G401 (cell line): Measurements from ENCODE around the gene ULK4. TPM values are rescaled to one million over a fixed set of nuclear protein-coding genes. Genes with fewer than 3 reads are reported as not detected.
"Not testable (repeated sequence)": the region's sequence is repeated elsewhere in the genome, so short reads cannot be mapped to it uniquely, and the experiment has no call there.

Experiments
- DNase-seq: peaks from one replicate; pipeline ENCODE4 v3.0.0-alpha.2; 2015; ENCODE audit warnings: low spot score
- in situ Hi-C: cut with HindIII; loops from 2 replicates; pipeline ENCODE4 v1.10.0; 2016; ENCODE audit warnings: low sequenced_read_pairs, mixed read lengths
- total RNA-seq: library from RNA; depleted of rRNA; stranded (reverse); fragments of >200 nt; shearing (Covaris generic); gene quantifications from 2 replicates; pipeline ENCODE4 v1.2.3, GENCODE V29; 2014

Gene ULK4
- total RNA-seq, 1 experiment from 2014 or later: 25.4 TPM

GRCh38 chr3:41668379-41668778, 293.5 kb downstream of the ULK4 start:
- no peak for DNase-seq
- in situ Hi-C loops: no loop called here

GRCh38 chr3:41662288-41662687, 299.6 kb downstream of the ULK4 start:
- in situ Hi-C loops: no loop called here
- no peak for DNase-seq

GRCh38 chr3:41661796-41662195, 300.1 kb downstream of the ULK4 start:
- in situ Hi-C loops: no loop called here
- DNase-seq: no peak

- in situ Hi-C loops: no loop called here
- DNase-seq: no peak
These were observed 301.4 kb downstream of the ULK4 start for GRCh38 chr3:41660510-41660909.

- DNase-seq: peak; percentile 5
- in situ Hi-C loops: no loop called here
These were observed 308.2 kb downstream of the ULK4 start for GRCh38 chr3:41653571-41654239.

- no peak for DNase-seq
- in situ Hi-C loops: no loop called here
These were observed 309.0 kb downstream of the ULK4 start for GRCh38 chr3:41652931-41653330.

GRCh38 chr3:41652506-41652905, 309.4 kb downstream of the ULK4 start:
- in situ Hi-C loops: no loop called here
- no peak for DNase-seq

- no peak for DNase-seq
- in situ Hi-C loops: no loop called here
These were observed 310.2 kb downstream of the ULK4 start for GRCh38 chr3:41651718-41652117.

- no peak for DNase-seq
- in situ Hi-C loops: no loop called here
These were observed 311.5 kb downstream of the ULK4 start for GRCh38 chr3:41650406-41650805.

- no peak for DNase-seq
- in situ Hi-C loops: no loop called here
These were observed 312.7 kb downstream of the ULK4 start for GRCh38 chr3:41649129-41649739.

- in situ Hi-C loops, DNase-seq: not testable (repeated sequence)
These were observed 314.2 kb downstream of the ULK4 start for GRCh38 chr3:41647730-41648129.

- in situ Hi-C loops: no loop called here
These were observed 321.8 kb downstream of the ULK4 start for GRCh38 chr3:41640076-41640475.

GRCh38 chr3:41638381-41638780, 323.5 kb downstream of the ULK4 start:
- in situ Hi-C loops: no loop called here
- no peak for DNase-seq

More at GRCh38 chr3:41640076-41640475, 321.8 kb downstream of the ULK4 start:
- no peak for DNase-seq

GRCh38 chr3:41632700-41633099, 329.2 kb downstream of the ULK4 start:
- no peak for DNase-seq
- in situ Hi-C loops: no loop called here

- DNase-seq: no peak
These were observed 331.2 kb downstream of the ULK4 start for GRCh38 chr3:41630708-41631107.

GRCh38 chr3:41629986-41630385, 331.9 kb downstream of the ULK4 start:
- DNase-seq: no peak
- in situ Hi-C loops: no loop called here

More at GRCh38 chr3:41630708-41631107, 331.2 kb downstream of the ULK4 start:
- in situ Hi-C loops: no loop called here

GRCh38 chr3:41629072-41629471, 332.8 kb downstream of the ULK4 start:
- in situ Hi-C loops: no loop called here
- DNase-seq: peak; percentile 19

- in situ Hi-C loops: no loop called here
- DNase-seq: no peak
These were observed 334.3 kb downstream of the ULK4 start for GRCh38 chr3:41627477-41628087.

GRCh38 chr3:41612853-41613252, 349.1 kb downstream of the ULK4 start:
- in situ Hi-C loops: no loop called here
- DNase-seq: no peak

GRCh38 chr3:41611008-41611407, 350.9 kb downstream of the ULK4 start:
- no peak for DNase-seq
- in situ Hi-C loops: no loop called here

GRCh38 chr3:41608347-41608746, 353.6 kb downstream of the ULK4 start:
- DNase-seq: no peak
- in situ Hi-C loops: no loop called here
